ENCODE measurements around the gene RBMS3.

DNA sequence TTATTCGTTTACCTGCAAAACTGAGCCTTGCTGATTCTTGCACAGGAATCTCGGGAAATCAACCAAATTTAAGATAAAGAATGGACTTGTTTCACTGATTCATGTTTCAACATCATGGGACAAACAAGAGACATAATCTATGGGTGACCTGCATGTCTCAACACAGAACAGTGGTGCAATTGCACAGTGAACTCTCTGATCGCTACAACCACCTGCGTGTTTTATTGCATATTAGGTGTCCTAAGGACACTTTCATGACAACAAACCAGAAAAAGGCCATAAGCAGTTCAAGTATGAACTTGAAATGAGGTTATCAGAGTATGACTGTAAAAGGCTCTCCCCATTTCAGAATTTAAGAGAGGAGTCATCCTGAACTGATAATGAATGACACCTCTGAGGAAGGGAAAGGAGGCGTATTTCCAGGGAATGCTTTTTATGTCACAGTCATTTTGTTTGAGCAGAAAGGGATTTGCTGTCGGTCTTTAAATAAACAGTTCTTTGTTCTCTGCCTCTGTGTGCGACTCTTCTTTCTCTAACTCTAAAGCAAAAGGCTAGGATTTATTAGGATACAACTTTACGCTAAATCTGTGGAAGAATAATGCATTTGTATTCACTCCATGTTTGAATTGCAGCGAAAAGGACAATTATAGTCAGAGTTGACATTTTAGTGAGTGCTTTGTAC, 167.2 kb downstream of the RBMS3 start:
- no peak for TF ChIP-seq POLR2AphosphoS5 (IDR thresholded peaks at IDR 0.05)
- TF ChIP-seq, protein P1, sequence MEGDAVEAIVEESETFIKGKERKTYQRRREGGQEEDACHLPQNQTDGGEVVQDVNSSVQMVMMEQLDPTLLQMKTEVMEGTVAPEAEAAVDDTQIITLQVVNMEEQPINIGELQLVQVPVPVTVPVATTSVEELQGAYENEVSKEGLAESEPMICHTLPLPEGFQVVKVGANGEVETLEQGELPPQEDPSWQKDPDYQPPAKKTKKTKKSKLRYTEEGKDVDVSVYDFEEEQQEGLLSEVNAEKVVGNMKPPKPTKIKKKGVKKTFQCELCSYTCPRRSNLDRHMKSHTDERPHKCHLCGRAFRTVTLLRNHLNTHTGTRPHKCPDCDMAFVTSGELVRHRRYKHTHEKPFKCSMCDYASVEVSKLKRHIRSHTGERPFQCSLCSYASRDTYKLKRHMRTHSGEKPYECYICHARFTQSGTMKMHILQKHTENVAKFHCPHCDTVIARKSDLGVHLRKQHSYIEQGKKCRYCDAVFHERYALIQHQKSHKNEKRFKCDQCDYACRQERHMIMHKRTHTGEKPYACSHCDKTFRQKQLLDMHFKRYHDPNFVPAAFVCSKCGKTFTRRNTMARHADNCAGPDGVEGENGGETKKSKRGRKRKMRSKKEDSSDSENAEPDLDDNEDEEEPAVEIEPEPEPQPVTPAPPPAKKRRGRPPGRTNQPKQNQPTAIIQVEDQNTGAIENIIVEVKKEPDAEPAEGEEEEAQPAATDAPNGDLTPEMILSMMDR (IDR thresholded peaks at IDR 0.05): no peak
